GM21447 (cell line): ENCODE data around the gene CA12.

Experiments used
- ATAC-seq: cut with Tn5 transposase; IDR thresholded peaks from one replicate; pipeline ENCODE4 v1.9.1; 2021; ENCODE audit not compliant: unreplicated experiment

Gene CA12

DNA sequence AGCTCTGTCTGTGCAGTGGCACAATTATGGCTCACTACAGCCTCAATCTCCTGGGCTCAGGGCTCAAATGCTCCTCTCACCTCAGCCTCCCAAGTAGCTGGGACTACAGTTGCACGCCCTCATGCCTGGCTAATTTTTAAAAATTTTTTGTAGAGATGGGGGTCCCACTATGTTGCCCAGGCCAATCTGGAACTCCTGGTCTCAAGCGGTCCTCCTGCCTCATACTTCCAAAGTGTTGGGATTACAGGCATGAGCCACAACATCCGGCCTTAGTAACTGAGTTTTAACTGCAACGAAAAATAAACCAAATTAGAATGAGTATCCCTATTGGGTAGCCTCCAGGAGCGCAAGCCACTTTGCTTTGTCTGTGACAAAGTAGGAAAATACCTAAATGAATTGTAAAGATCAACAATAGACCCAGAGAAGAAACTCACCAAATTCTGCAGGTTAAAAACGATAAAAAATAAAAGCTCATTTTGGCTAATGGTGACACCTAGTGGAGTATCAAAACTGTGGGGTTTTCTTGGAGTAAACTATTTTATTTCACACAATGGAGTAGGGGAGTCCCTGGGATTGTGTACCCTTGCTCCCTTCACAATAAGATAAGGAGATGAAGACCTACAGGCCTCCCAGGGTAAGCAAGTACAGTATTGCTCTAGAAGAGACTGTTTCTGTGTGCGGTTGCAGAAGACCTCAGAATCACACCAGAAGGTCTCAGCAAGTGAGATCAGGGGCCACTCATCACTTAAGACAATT is 21.0 kb upstream of the CA12 start:
- ATAC-seq = no peak

DNA sequence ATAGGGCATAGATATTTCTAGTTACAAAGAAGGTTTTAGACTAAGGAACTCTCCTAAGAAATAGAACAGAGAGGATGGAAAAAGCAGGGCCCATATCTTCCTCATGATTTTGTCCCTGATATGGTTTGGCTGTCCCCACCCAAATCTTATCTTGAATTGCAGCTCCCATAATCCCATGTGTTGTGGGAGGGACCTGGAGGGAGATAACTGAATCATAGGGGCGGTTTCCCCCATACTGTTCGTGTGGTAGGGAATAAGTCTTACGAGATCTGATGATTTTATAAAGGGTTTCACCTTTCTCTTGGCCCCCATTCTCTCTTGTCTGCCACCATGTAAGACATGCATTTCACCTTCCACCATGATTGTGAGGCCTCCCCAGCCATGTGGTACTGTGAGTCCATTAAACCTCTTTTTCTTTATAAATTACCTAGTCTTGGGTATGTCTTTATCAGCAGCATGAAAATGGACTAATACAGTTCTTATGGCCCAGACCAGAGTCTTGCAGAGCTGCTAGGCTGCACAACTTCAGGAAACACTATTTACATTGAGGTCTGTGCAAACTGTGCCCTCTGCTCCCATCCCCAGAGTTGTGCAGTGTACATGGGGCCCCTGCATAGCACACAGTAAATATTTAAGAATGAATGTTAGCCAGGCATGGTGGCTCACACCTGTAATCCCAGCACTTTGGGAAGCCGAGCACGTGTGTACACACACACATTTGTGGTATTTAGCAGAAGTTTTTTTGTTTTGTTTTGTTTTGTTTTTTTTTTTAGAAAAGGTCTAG is 20.3 kb upstream of the CA12 start:
- no peak for ATAC-seq

DNA sequence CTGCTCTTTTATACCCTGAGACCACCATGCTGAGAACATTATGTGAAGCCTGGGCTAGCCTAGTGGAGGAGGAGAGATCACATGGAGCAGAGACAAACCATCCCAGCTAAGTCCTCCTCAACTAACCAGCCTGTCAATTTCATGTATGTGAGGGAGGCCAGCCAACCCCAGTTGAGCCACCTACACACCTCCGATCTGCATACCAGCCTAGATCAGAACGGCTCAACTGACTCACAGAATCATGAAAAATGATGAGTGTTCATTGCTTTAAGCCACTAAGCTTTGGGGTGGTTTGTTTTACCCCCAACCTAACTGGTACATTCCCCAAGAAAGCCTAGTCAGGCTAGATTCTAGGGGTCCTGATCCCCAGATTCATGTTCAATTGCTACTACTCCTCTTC is 19.4 kb upstream of the CA12 start:
- ATAC-seq = no peak

DNA sequence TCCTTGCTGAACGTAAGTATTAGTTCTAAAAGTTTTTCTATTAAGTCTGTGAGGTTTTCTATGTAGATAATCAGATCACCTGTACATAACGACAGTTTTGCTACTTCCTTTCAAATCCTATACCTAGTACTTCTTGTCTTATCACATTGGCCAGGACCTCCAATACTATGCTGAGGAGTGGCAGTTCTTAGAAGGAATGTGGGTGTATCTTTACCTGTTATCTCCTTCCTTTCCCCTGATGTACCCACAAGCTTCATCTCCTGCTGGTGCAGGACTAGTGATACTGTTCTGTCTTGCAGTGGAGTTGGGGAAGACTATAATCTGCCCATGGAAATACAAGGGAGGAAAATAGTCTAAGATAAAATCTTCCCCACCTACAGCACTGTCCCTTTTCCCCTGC is 16.8 kb upstream of the CA12 start:
- ATAC-seq = no peak

DNA sequence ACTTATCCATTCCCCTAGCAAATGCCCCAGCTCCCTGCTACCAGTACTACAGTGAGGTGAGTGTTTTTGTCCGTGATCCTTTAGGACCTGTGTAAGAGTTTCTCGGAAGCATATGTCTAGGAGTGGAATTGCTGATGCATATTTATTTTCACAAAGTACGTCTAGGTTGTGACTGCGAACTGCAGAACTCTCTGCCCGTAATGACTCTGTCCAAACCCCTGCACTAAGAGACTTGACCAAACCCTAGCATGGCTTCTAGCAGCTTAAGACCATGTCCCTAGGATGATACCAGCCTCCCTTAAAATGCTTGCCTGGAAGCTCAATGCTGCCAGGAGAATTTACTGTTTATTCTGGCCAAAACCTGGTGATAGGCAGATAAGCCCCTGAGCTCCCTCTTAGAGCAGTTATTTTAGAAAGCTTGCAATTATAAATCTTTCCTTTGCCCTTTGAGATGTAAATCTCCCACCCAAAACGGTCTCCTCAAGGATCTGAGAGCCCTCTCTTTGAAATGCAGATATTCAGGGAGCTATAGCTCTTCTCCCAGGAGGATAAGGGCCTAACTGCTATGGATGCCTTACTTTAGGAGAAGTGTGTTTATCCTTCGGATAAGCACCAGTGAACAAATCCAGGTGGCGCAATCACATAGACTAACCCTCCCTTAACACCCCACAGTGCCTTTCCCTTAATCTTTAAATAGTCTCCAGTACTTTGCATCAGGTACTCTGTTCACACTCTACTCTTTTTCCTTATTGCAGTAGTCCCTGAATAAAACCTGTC is 14.7 kb upstream of the CA12 start:
- ATAC-seq = no peak

DNA sequence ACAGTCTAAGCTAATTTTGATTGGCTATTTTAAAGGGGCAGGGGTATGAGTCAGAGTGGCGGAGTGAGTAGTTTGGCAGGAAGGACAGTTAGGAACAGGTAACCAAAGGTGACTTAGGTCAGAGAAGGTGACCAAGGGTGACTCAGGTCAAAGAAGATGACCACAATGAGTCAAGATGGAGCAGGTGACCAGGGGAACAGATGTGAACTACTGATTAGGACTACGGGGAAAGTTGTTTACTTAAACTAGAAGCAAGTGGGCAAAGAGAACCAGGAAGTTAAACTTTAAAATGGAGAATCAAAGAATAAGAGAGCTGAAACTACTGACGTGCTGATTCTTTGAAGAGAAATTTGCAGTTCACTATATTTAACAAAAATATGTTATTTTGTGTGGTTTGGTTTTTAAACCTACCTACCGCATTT is 14.1 kb upstream of the CA12 start:
- no peak for ATAC-seq

DNA sequence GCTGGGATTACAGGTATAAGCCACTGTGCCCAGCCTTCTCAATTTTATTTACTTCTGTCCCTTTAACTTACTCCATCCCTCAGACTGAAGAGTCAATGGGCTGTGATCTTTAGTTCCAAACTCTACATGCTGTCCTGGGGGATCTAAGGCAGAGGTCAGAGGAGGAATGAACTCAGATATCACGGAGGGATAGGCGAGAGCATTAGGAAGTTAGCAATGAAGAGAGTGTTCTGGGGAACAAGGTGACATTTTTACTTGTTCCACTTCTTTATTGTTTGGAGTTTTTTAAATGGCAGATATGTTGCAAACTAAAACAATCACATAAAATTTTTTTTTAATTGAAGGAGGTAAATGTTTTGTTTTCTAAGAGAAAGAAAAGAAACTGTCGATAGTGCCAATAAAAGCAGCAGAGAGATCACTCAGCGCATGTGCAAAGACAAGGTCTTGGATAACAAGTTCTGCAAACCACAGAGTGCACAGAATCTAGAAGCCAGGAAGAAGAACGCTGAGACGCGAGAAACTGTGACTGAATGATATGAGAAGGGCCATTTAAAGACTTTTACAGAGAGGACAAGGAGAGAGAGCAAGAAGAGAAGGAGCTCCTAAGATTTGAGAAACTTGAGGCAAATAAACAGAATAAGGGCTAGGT is 10.8 kb upstream of the CA12 start:
- no peak for ATAC-seq

DNA sequence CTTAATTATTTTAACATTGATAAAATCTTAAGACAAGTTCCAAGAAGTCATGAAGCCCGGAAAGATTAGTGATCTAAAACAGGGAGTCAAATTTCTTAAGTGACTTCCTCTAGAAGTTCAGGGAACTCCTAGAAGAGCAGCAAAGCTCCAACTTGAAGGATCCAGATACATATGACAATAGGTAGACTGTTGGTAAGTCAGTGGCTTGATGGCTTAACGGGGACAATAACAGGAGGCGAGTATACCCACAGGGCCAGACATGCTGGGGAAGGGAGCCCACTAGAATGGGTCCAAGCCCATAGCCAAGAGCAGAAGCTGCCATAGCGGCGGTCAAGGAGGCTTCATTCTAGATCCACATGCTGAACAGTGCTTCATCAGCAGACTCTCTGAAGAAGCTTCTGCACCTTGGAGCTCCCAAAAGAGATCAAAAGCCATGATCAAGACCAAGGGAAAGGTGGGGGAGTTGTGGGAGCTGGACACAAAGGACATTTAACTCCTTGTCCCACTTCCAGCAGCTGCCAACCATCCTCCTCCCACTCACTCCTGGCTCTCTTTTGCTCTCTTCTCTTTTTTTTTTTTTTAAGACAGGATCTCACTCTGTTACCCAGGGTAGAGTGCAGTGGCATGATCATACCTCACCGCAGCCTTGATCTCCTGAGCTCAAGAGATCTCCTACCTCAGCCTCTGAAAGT is 10.2 kb upstream of the CA12 start:
- ATAC-seq = no peak

DNA sequence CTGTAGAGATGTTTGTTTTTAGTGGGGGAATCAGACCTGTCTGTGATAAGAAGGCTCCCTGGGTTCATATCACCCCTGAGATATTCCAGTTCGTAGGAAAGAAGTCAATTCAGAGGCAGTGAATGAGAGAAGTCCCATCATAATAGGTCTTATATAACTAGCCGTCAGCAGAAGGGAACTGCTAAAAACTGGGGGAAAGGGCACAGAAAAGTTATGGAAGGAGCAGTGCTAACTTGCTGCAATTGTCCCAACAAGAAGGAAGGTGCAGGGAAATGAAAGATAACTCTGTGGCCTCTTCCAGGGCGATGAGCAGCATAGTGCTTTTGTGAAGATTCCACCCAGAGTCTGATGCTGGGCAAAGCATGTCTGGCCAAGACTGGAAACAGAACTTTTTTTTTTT is 9.0 kb upstream of the CA12 start:
- no peak for ATAC-seq

DNA sequence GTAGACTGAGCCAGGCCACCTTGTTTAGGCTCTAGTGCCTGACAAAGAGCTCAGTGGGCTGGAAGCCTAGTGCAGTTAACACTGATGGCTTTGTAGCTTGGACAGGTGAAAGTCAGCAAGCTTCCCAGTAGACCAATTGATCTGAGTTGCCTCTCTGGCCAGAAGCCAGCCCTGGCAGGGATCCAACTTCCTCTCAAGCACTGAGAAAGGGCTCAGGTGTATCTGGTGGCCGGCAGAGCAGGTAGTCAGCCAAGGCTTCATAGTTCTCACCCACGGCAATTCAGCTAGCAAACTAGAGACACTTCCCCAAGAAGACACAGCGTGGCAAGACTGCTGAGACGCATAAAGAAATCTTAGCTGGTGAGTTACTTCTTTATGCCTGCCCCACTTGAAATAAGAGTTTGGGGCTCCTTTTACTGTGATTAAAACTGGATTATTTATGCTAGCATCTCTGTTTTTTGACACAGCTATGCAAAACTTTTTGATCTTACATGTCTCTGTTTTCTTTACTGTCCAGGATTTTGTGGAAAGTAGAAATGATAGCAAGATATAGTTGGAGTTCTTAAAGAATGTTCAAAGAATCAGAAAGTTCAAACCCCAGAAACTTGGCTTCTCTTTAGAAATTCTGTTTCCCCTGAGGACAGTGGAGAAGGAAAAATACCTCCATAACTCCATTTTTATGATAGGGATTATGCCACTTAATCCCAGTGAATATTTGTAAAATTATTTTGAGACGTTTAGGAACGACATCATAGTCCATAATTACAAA is 8.4 kb upstream of the CA12 start:
- ATAC-seq = no peak

DNA sequence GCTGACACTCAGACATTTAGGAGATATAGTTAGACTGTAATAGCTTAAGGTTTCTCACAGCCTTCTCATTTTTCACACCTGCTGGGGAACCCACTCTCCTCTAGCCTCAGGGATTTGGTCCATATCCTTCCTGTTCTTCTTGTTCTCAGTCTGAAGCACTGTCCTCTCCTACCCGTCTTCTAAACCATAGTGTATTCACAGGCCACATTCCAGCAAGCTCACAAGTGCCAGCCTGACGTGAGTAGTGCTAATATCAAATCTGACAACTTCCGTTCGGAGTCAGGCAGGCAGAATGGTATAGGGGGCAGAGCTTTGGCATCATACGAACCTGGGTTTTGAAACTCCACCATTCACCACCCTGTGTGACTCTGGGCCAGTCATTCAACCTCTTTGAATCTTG is 6.9 kb upstream of the CA12 start:
- no peak for ATAC-seq

DNA sequence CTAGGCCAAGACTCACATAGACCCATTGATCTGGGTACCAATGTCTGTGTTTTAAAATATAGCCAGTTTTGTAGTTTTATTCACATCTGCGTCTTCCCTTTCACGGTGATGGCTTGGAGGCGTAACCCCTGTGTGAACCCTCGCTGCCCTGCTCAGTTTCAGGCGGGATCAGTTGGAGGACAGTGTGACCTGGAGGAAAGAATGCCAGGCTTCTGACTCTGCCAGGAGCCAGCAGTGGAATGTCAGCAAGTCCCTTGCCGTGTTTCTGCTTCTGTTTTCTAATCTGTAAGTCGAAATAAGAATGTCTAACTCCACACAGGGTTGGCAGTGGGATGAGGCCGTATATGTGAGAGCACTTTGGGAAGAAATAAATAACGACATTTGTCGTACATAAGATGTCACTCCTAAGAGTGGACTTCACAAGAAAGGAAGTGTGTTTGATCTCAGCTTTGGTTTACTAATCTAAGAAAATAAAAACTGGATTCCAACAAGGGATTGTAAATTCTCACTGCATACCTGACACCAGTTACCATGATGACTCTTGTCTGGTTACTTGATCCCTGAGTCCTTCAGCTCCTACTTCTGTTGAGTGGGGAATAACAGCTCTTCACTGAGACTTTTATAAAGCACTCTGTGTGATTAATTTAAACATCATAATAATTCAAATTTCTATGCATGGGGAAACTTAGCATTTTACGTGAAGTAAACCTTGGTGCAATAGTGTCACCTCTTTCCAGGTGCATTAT is 6.3 kb upstream of the CA12 start:
- ATAC-seq = no peak

DNA sequence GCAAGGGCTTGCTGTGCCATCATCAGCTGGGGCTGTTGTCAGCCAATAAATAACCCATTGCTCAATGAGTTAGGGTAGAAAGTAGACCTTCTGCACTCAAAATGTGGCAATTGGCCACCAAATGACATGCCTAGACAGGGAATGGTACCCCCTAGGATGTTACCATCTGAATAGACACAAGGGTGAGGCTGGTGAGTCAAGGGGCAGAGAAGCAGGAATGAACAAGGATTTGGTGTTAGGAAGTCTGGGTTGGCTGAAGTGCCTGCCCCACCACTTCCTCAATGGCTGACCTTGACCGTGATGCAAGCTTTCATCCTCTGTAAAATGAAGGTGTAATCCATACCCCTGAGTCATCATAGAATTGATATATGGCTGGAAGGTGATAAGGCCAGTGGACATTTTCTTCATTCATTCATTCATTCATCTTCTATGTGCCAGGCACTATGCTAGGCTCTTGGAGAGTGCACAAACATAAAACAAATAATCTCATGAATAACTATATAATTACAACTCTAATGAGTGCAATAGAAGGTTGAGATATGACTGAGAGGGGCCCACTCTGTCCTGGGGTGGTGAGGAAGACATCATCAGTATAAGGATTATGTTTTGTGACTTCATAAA is 4.4 kb upstream of the CA12 start:
- ATAC-seq = no peak

DNA sequence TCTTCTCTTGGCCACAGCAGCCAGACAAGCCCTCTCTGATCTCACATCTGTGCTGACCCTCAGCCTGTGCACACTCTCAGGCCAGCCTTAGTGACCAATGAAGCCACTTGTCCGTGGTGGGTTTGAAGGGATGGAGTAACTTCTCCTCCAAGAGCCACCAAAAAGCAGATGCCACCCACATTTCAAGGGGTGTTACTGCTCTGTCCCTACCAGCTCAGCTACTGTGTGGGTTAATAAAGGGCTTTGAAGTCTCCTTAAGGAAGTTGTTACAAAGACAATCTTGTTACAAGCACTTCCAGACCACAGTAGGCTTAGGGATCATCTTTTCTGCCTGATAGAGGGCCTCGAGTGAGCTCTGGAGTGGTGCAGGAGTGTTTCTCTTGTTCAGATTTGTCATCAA is 3.3 kb upstream of the CA12 start:
- ATAC-seq = no peak

DNA sequence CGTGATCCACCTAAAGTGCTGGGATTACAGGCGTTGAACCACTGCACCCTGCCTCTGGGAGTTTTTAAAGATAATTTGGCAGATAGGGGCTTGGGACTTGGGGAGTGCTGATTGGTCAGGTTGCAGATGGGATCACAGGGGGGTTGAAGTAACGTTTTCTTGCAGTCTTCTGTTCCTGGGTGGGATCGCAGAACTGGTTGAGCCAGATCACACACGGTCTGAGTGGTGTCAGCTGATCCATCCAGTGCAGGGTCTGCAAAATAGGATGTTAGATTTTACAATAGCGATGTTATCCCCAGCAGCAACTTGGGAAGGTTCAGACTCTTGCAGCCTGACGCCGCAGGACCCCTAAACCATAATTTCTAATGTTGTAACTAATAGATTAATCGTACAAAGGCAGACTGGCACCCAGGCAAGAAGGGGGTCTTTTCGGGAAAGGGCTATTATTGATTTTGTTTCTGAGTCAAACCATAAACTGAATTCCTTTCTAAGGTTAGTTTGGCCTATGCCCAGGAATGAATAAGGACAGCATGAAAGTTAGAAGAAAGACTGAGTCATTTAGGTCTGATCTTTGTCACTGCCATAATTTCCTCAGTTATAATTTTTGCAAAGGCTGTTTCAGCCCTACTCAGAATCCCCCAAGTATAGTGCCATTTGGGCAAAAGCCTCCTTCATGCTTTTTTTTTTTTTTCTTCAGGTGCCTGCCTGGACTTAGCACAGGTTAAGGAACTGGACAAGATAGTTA is 1.5 kb upstream of the CA12 start:
- no peak for ATAC-seq

DNA sequence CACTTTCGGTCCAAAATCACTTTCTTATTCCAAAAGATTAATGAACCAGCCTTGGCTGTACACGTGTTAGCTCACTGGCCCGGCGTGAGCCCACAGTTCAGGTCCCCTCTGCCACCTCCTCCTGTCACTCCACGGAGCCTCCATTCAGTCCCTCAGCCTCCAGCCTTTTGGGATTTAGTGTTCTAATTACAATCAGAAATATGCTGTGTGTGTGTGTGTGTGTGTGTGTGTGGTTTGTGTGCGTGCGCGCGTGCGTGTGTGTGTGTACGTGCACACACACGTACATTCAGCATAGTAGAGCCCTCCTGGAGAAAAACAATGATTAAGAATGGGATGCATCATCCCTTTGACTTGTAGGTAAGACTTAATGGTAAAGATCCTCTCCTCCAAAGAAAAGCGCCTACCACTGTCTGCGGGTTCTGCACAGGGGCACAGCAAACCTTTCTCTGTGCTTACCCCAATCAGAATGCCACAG is 801 bp downstream of the CA12 start:
- no peak for ATAC-seq

DNA sequence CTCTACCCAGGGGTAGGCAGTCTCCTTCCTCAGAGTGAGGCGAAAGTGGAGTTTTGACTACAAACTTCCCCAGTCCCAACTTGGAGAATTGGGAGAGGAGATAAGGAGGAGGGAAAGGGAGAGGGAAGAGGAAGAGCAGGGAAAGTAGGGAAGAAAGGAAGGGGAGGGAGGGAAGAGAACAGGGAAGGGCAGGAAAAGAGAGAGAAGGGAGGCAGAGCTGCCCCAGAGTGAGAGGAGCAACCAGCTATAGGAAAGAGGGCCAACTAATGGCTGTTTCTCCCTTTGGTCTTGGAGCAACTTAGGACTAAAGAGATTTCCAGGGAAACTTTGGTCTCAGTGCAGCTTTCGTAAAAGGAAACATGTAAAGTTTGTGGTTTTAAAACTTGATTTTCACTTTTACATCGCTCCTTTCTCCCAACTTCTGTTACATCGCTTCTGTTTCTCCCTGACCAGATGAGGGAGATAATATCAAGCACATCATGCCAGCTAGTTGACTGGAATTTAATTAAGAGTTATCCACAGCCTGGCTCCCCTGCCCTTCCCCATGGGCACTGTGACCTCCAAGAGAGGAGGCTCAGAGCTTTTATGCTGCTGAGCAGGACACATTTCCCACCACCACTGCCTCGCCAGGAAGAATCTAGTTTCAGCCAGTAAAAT is 1.4 kb downstream of the CA12 start:
- ATAC-seq = no peak
